Measurements from ENCODE around the gene CYB5R2.
"Not testable (repeated sequence)": the region's sequence is repeated elsewhere in the genome, so short reads cannot be mapped to it uniquely, and the experiment has no call there.

CYB5R2 gene

GRCh38 chr11:7668464-7668863 is 4.8 kb downstream of the CYB5R2 start:
- DNase-seq: no peak

- DNase-seq: no peak
Observed at GRCh38 chr11:7667460-7667859, 5.8 kb downstream of the CYB5R2 start.

GRCh38 chr11:7666292-7666866 is 6.9 kb downstream of the CYB5R2 start:
- DNase-seq: no peak

- peak; percentile 67 for DNase-seq
Observed at GRCh38 chr11:7665473-7666291, 7.6 kb downstream of the CYB5R2 start.

GRCh38 chr11:7664867-7665266 is 8.4 kb downstream of the CYB5R2 start:
- no peak for DNase-seq

GRCh38 chr11:7663531-7663930 is 9.8 kb downstream of the CYB5R2 start:
- DNase-seq: not testable (repeated sequence)

- DNase-seq: peak; percentile 70
Observed at GRCh38 chr11:7657306-7658025, 15.8 kb downstream of the CYB5R2 start.

GRCh38 chr11:7656704-7657103 is 16.6 kb downstream of the CYB5R2 start:
- DNase-seq: no peak

- DNase-seq: no peak
Observed at GRCh38 chr11:7655253-7656217, 17.8 kb downstream of the CYB5R2 start.

- DNase-seq: no peak
Observed at GRCh38 chr11:7654195-7654705, 19.1 kb downstream of the CYB5R2 start.

GRCh38 chr11:7651700-7652099 is 21.6 kb downstream of the CYB5R2 start:
- DNase-seq: no peak

- DNase-seq: peak; percentile 49
Observed at GRCh38 chr11:7651140-7651551, 22.2 kb downstream of the CYB5R2 start.

GRCh38 chr11:7648264-7648663 is 25.0 kb downstream of the CYB5R2 start:
- no peak for DNase-seq

- DNase-seq: no peak
Observed at GRCh38 chr11:7646866-7647265, 26.4 kb downstream of the CYB5R2 start.

GRCh38 chr11:7645206-7645605 is 28.1 kb downstream of the CYB5R2 start:
- no peak for DNase-seq

GRCh38 chr11:7643314-7643713 is 30.0 kb downstream of the CYB5R2 start:
- no peak for DNase-seq

- DNase-seq: no peak
Observed at GRCh38 chr11:7642747-7643146, 30.6 kb downstream of the CYB5R2 start.

GRCh38 chr11:7640816-7641215 is 32.5 kb downstream of the CYB5R2 start:
- DNase-seq: no peak

- no peak for DNase-seq
Observed at GRCh38 chr11:7639643-7640025, 33.7 kb downstream of the CYB5R2 start.

- no peak for DNase-seq
Observed at GRCh38 chr11:7638710-7639642, 34.3 kb downstream of the CYB5R2 start.

- peak; percentile 85 for DNase-seq
Observed at GRCh38 chr11:7637447-7638157, 35.7 kb downstream of the CYB5R2 start.
